Spleen (tissue), 11 donors: ENCODE measurements around the gene GAS2L3. TPM values are rescaled to one million over a fixed set of nuclear protein-coding genes. Genes with fewer than 3 reads are reported as not detected.

Experiments used
- DNase-seq: peaks from one replicate; pipeline ENCODE4 v3.0.0-alpha.2; 2020
- H3K27ac ChIP-seq, 8 donors: fragments of 200-600 bp; sonication (generic) in 7 of 8; 1 replicate in 4 of 8; 2 replicates in 4 of 8; pipeline versions ENCODE4 v1.5.0 to v1.8.0; 2016 to 2021; ENCODE audit warnings: inconsistent platforms in 4 of 8, mild to moderate bottlenecking in 4 of 8, moderate library complexity in 1 of 8
- H3K27me3 ChIP-seq, 7 donors: fragments of 200-600 bp; sonication (generic) in 6 of 7; replicated peaks in 1 of 7; 1 replicate in 4 of 7; 2 replicates in 3 of 7; pipeline versions ENCODE4 v1.5.0 to v1.8.0; 2016 to 2021; ENCODE audit warnings: inconsistent platforms in 3 of 7, mild to moderate bottlenecking in 1 of 7
- H3K36me3 ChIP-seq, 6 donors: fragments of 200-600 bp; sonication (generic) in 5 of 6; 1 replicate in 4 of 6; 2 replicates in 2 of 6; pipeline versions ENCODE4 v1.5.0 to v1.8.0; 2016 to 2021; ENCODE audit warnings: inconsistent platforms in 2 of 6
- H3K4me1 ChIP-seq, 6 donors: fragments of 200-600 bp; sonication (generic) in 5 of 6; 1 replicate in 3 of 6; 2 replicates in 3 of 6; pipeline versions ENCODE4 v1.5.0 to v1.8.0; 2016 to 2021; ENCODE audit warnings: inconsistent platforms in 3 of 6
- H3K4me3 ChIP-seq, 8 donors: fragments of 200-600 bp; sonication (generic) in 7 of 8; 1 replicate in 4 of 8; 2 replicates in 4 of 8; pipeline versions ENCODE4 v1.5.0 to v1.8.0; 2016 to 2021; ENCODE audit warnings: inconsistent platforms in 4 of 8, mild to moderate bottlenecking in 4 of 8, moderate library complexity in 2 of 8
- H3K9me3 ChIP-seq, 8 donors: fragments of 200-600 bp; sonication (generic) in 7 of 8; 1 replicate in 4 of 8; 2 replicates in 4 of 8; pipeline versions ENCODE4 v1.5.0 to v1.8.0; 2016 to 2021; ENCODE audit warnings: inconsistent platforms in 4 of 8
- CTCF ChIP-seq, 11 experiments: fragments of 200-600 bp in 7 of 11; fragments of 450-650 bp in 4 of 11; sonication (generic) in 4 of 11; IDR thresholded peaks in 8 of 11; conservative IDR thresholded peaks in 3 of 11; 1 replicate in 7 of 11; 2 replicates in 4 of 11; pipeline versions ENCODE4 v1.4.0 to v1.8.0; 2016 to 2021; ENCODE audit warnings: antibody characterized with exemption in 11 of 11, inconsistent platforms in 4 of 11, mild to moderate bottlenecking in 1 of 11
- POLR2A ChIP-seq, 3 donors: fragments of 450-650 bp; IDR thresholded peaks; one replicate each; pipeline ENCODE4 v1.5.1; 2017; ENCODE audit warnings: antibody characterized with exemption in 3 of 3, mild to moderate bottlenecking in 1 of 3
- POLR2AphosphoS5 ChIP-seq, 3 donors: sonication (generic); formaldehyde crosslinking; IDR thresholded peaks; one replicate each; pipeline ENCODE4 v1.5.1; 2017; ENCODE audit warnings: antibody characterized with exemption in 3 of 3
- WGBS, 5 donors: extraction: QIAGEN DNeasy Blood & Tissue Kit in 3 of 5; methylation state at CpG; one replicate each; pipeline versions ENCODE4 v1.1.5 to v1.1.7; 2013 to 2018; 5-methylcytosine and 5-hydroxymethylcytosine counted together
- intact Hi-C: fragments of 100-400 bp; cut with DNase I; formaldehyde crosslinking; loops from one replicate; pipeline ENCODE4 v1.15.0; 2023; ENCODE audit warnings: low total_unique reads
- polyA plus RNA-seq, 3 donors: library from polyadenylated mRNA; stranded (reverse); fragments of 200-250 nt; gene quantifications; one replicate each; pipeline ENCODE4 v1.2.1, GENCODE V29; 2013
- total RNA-seq, 7 donors: library from RNA; depleted of rRNA in 3 of 7; stranded (reverse); fragments of >200 nt in 3 of 7; fragmentation: NEBNext Ultra II Directional in 4 of 7; extraction: Animal tissue kit (Norgen Biotek cat#: 25700) in 4 of 7; gene quantifications; one replicate each; pipeline versions ENCODE4 v1.1.0 to v1.2.1, GENCODE V29; 2016 to 2021
- donor health status: healthy with polysubstance abuse.
- donor health status: DM: no; HTN: no; CAD: no; lungs with moderate emphysema.
- donor health status: DM: no; HTN: no; CAD: no.
- donor health status: Bipolar disorder and iron deficiency.
- donor health status: healthy.
- donor health status: DM: no; HTN: no; CAD: no.
- donor health status: DM: yes; HTN: yes; CAD: no.

Gene GAS2L3
- total and polyA plus RNA-seq, 10 donors: 0.49 to 10.8 (median 6.5) TPM

- peaks cover 0 to 20% (median 11%) of the 10 kb centered on the region in 8 donors for H3K9me3 ChIP-seq
- no peak for TF ChIP-seq CTCF (IDR thresholded peaks at IDR 0.05 in 8 of 11, conservative IDR thresholded peaks at IDR 0.05 in 3 of 11)
- H3K27ac ChIP-seq: no peak overlapping the region
- H3K27me3 ChIP-seq: no peaks in the 10 kb centered on the region
- intact Hi-C loops: no loop called here
- no peak for DNase-seq
- H3K4me1 ChIP-seq: peaks cover 0 to 3% (median 0%) of the 10 kb centered on the region in 6 donors
- H3K4me3 ChIP-seq: no peak overlapping the region
- H3K36me3 ChIP-seq: no peaks in the 10 kb centered on the region
- WGBS, 5 donors: 49 to 99% (median 65%) methylated on average over 2 of the region's 2 CpGs
Observed at GRCh38 chr12:100579844-100580243, 6.4 kb downstream of the GAS2L3 start.

- Histone ChIP-seq H3K27me3 (no peaks in the 10 kb centered on the region), H3K9me3 (peaks cover 0 to 44% (median 31%) of the 10 kb centered on the region in 8 donors), H3K27ac (no peak overlapping the region), H3K36me3 (no peaks in the 10 kb centered on the region), H3K4me1 (no peaks in the 10 kb centered on the region), H3K4me3 (no peak overlapping the region)
- intact Hi-C loops: no loop called here
- DNase-seq: no peak
- 66 to 84% (median 75%) methylated on average over 3 of the region's 3 CpGs for WGBS, 5 donors
- TF ChIP-seq POLR2A (IDR thresholded peaks at IDR 0.05) (no peak), CTCF (IDR thresholded peaks at IDR 0.05 in 8 of 11, conservative IDR thresholded peaks at IDR 0.05 in 3 of 11) (no peak), POLR2AphosphoS5 (IDR thresholded peaks at IDR 0.05) (no peak)
Observed at GRCh38 chr12:100584256-100584655, 10.8 kb downstream of the GAS2L3 start.

- peaks cover 0 to 33% (median 26%) of the 10 kb centered on the region in 8 donors for H3K9me3 ChIP-seq
- no peaks in the 10 kb centered on the region for H3K36me3 ChIP-seq
- no peaks in the 10 kb centered on the region for H3K4me1 ChIP-seq
- H3K27ac ChIP-seq: no peak overlapping the region
- 94 to 99% (median 96%) methylated on average over 4 of the region's 4 CpGs for WGBS, 5 donors
- intact Hi-C loops: no loop called here
- TF ChIP-seq POLR2AphosphoS5 (IDR thresholded peaks at IDR 0.05): no peak
- TF ChIP-seq POLR2A (IDR thresholded peaks at IDR 0.05): no peak
- TF ChIP-seq CTCF (IDR thresholded peaks at IDR 0.05 in 8 of 11, conservative IDR thresholded peaks at IDR 0.05 in 3 of 11): no peak
- no peaks in the 10 kb centered on the region for H3K27me3 ChIP-seq
- H3K4me3 ChIP-seq: no peak overlapping the region
- no peak for DNase-seq
Observed at GRCh38 chr12:100591979-100592378, 18.5 kb downstream of the GAS2L3 start.

- H3K27me3 ChIP-seq: no peaks in the 10 kb centered on the region
- no peak for TF ChIP-seq CTCF (IDR thresholded peaks at IDR 0.05 in 8 of 11, conservative IDR thresholded peaks at IDR 0.05 in 3 of 11)
- H3K4me1 ChIP-seq: no peaks in the 10 kb centered on the region
- H3K36me3 ChIP-seq: no peaks in the 10 kb centered on the region
- no peak overlapping the region for H3K27ac ChIP-seq
- intact Hi-C loops: no loop called here
- DNase-seq: no peak
- 71 to 77% (median 74%) methylated on average over 5 of the region's 5 CpGs for WGBS, 5 donors
- no peak overlapping the region for H3K4me3 ChIP-seq
- H3K9me3 ChIP-seq: peaks cover 0 to 18% (median 12%) of the 10 kb centered on the region in 8 donors
Observed at GRCh38 chr12:100593490-100593889, 20.0 kb downstream of the GAS2L3 start.
